DOHH2 (cell line): ENCODE data around the gene CD160.

Source experiments
- H3F3A ChIP-seq: fragments of 200-600 bp; sonication (generic), shearing (Covaris generic); 2 replicates; pipeline ENCODE4 v1.6.0; 2016; ENCODE audit warnings: antibody characterized with exemption, mild to moderate bottlenecking; ENCODE audit not compliant: control insufficient read depth, insufficient read depth
- H3K27ac ChIP-seq: fragments of 200-600 bp; sonication (generic); 2 replicates; pipeline ENCODE4 v1.5.1; 2014; ENCODE audit warnings: low read depth, mild to moderate bottlenecking, low read length, moderate library complexity
- H3K27me3 ChIP-seq: fragments of 200-600 bp; sonication (generic); 2 replicates; pipeline ENCODE4 v1.6.1; 2014; ENCODE audit warnings: mild to moderate bottlenecking, low read length, mixed read lengths; ENCODE audit not compliant: control insufficient read depth
- H3K36me3 ChIP-seq: fragments of 200-600 bp; sonication (generic); 2 replicates; pipeline ENCODE4 v1.6.1; 2014; ENCODE audit warnings: mild to moderate bottlenecking, low read length, moderate library complexity, mixed read lengths; ENCODE audit not compliant: control insufficient read depth
- H3K4me1 ChIP-seq: fragments of 200-600 bp; sonication (generic); 2 replicates; pipeline ENCODE4 v1.6.1; 2014; ENCODE audit warnings: mild to moderate bottlenecking, low read length, mixed read lengths; ENCODE audit not compliant: control insufficient read depth
- H3K4me2 ChIP-seq: fragments of 200-600 bp; sonication (generic); 2 replicates; pipeline ENCODE4 v1.6.0; 2014; ENCODE audit warnings: mild to moderate bottlenecking, low read length, moderate library complexity
- H3K4me3 ChIP-seq: fragments of 200-600 bp; sonication (generic); 2 replicates; pipeline ENCODE4 v1.5.1; 2014; ENCODE audit warnings: mild to moderate bottlenecking, low read length, mixed read lengths
- H3K79me2 ChIP-seq: fragments of 200-600 bp; sonication (generic); 2 replicates; pipeline ENCODE4 v1.6.1; 2014; ENCODE audit warnings: mild to moderate bottlenecking, low read length, mixed read lengths; ENCODE audit not compliant: control insufficient read depth
- H3K9me2 ChIP-seq: fragments of 200-600 bp; sonication (generic); replicated peaks from 2 replicates; pipeline ENCODE4 v1.6.1; 2014; ENCODE audit warnings: mild to moderate bottlenecking, low read length, mixed read lengths; ENCODE audit not compliant: control insufficient read depth
- H3K9me3 ChIP-seq: fragments of 200-600 bp; sonication (generic); 2 replicates; pipeline ENCODE4 v1.6.1; 2014; ENCODE audit warnings: antibody characterized with exemption, low read length, mixed read lengths; ENCODE audit not compliant: control insufficient read depth, insufficient read depth
- H4K20me1 ChIP-seq: fragments of 200-600 bp; sonication (generic); 2 replicates; pipeline ENCODE4 v1.6.0; 2014; ENCODE audit warnings: low read depth, mild to moderate bottlenecking, antibody characterized with exemption, low read length, moderate library complexity; ENCODE audit not compliant: control insufficient read depth, insufficient read depth
- EZH2phosphoT487 ChIP-seq: fragments of 200-600 bp; sonication (generic); IDR thresholded peaks from 2 replicates; pipeline ENCODE4 v1.6.1; 2017; ENCODE audit warnings: borderline replicate concordance, mild to moderate bottlenecking, antibody characterized with exemption, low read length, moderate library complexity, mixed read lengths
- TF ChIP-seq, protein P1 (sequence below): fragments of 200-600 bp; sonication (generic); IDR thresholded peaks from one replicate; pipeline ENCODE4 v1.5.1; 2014; ENCODE audit warnings: antibody characterized with exemption, mild to moderate bottlenecking, low read depth, low read length; ENCODE audit not compliant: poor library complexity, severe bottlenecking

The CD160 gene

GRCh38 chr1:145777357-145778145 is 58.3 kb downstream of the CD160 start:
- no peak for TF ChIP-seq EZH2phosphoT487
- TF ChIP-seq, protein P1, sequence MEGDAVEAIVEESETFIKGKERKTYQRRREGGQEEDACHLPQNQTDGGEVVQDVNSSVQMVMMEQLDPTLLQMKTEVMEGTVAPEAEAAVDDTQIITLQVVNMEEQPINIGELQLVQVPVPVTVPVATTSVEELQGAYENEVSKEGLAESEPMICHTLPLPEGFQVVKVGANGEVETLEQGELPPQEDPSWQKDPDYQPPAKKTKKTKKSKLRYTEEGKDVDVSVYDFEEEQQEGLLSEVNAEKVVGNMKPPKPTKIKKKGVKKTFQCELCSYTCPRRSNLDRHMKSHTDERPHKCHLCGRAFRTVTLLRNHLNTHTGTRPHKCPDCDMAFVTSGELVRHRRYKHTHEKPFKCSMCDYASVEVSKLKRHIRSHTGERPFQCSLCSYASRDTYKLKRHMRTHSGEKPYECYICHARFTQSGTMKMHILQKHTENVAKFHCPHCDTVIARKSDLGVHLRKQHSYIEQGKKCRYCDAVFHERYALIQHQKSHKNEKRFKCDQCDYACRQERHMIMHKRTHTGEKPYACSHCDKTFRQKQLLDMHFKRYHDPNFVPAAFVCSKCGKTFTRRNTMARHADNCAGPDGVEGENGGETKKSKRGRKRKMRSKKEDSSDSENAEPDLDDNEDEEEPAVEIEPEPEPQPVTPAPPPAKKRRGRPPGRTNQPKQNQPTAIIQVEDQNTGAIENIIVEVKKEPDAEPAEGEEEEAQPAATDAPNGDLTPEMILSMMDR, result no peak
- H3K4me2 ChIP-seq, result no peak overlapping the region

DNA sequence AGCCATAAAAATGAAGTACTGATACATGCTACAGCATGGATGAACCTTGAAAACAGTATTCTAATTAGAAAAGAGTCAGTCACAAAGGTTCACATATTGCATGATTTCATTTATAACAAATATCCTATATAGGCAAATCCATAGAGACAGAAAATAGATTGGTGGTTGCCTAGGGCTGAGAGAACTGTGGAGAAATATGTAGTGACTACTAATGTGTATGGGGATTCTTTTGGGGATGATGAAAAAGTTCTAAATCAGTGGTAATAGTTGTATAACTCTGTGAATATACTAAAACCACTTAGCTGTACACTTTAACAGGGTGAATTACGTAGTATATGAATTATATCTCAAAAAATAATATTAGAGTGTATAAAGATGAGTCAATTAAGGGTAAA is 58.8 kb downstream of the CD160 start:
- no peaks in the 10 kb centered on the region for H3K27me3 ChIP-seq
- H3K9me3 ChIP-seq, result no peaks in the 10 kb centered on the region
- no peaks in the 10 kb centered on the region for H3K9me2 ChIP-seq
- TF ChIP-seq, protein P1, result no peak
- no peak for TF ChIP-seq EZH2phosphoT487
- no peaks in the 10 kb centered on the region for H4K20me1 ChIP-seq
- 0 out of 2 replicates have a peak, but pooled peaks cover 4% of the 10 kb centered on the region for H3K36me3 ChIP-seq
- no peaks in the 10 kb centered on the region for H3F3A ChIP-seq
- H3K4me2 ChIP-seq, result no peak overlapping the region
- H3K27ac ChIP-seq, result no peak overlapping the region
- no peaks in the 10 kb centered on the region for H3K79me2 ChIP-seq
- no peaks in the 10 kb centered on the region for H3K4me1 ChIP-seq
- H3K4me3 ChIP-seq, result no peak overlapping the region

More at GRCh38 chr1:145777357-145778145, 58.3 kb downstream of the CD160 start:
- no peak overlapping the region for H3K27ac ChIP-seq
- no peaks in the 10 kb centered on the region for H3K79me2 ChIP-seq
- H3K4me3 ChIP-seq, result no peak overlapping the region
- no peaks in the 10 kb centered on the region for H4K20me1 ChIP-seq
- H3K36me3 ChIP-seq, result peaks cover 4% of the 10 kb centered on the region; the same call in 1 of the 2 replicates
- H3K9me3 ChIP-seq, result no peaks in the 10 kb centered on the region
- no peaks in the 10 kb centered on the region for H3K27me3 ChIP-seq
- no peaks in the 10 kb centered on the region for H3F3A ChIP-seq
- H3K4me1 ChIP-seq, result no peaks in the 10 kb centered on the region
- no peaks in the 10 kb centered on the region for H3K9me2 ChIP-seq

GRCh38 chr1:145782272-145783099 is 63.2 kb downstream of the CD160 start:
- Histone ChIP-seq H3K9me2 (no peaks in the 10 kb centered on the region), H3K4me2 (no peak overlapping the region), H4K20me1 (no peaks in the 10 kb centered on the region), H3F3A (no peaks in the 10 kb centered on the region), H3K27me3 (no peaks in the 10 kb centered on the region), H3K36me3 (peaks cover 21% of the 10 kb centered on the region), H3K4me3 (no peak overlapping the region), H3K4me1 (no peaks in the 10 kb centered on the region), H3K9me3 (no peaks in the 10 kb centered on the region), H3K79me2 (0 out of 2 replicates have a peak, but pooled peaks cover 3% of the 10 kb centered on the region), H3K27ac (no peak overlapping the region)
- TF ChIP-seq EZH2phosphoT487, result no peak
- TF ChIP-seq, protein P1, result no peak
